ENCODE measurements around the gene CCSAP.

CCSAP gene

GRCh38 chr1:229282295-229282823 lies 60.5 kb downstream of the CCSAP start:
- Histone ChIP-seq H3K36me3 (replicated peaks; ENCODE audit: low read depth, low read length) (peaks cover 1% of the 10 kb centered on the region), H3K4me1 (ENCODE audit: low read length) (peaks cover 34% of the 10 kb centered on the region), H3K27ac (ENCODE audit: low read length) (no peak overlapping the region), H3K9ac (ENCODE audit: low read length) (no peak overlapping the region), H3K79me2 (ENCODE audit: low read length) (peaks cover 87% of the 10 kb centered on the region), H2AFZ (ENCODE audit: low read depth, low read length) (no peak overlapping the region), H3K4me2 (ENCODE audit: low read length) (no peak overlapping the region), H3K27me3 (ENCODE audit: low read depth, low read length) (no peaks in the 10 kb centered on the region), H4K20me1 (ENCODE audit: insufficient read depth, low read length) (peaks cover 87% of the 10 kb centered on the region), H3K4me3 (ENCODE audit: low read length) (no peak overlapping the region), H3K9me3 (ENCODE audit: insufficient read depth, low read length) (no peaks in the 10 kb centered on the region)
- TF ChIP-seq, protein P1, sequence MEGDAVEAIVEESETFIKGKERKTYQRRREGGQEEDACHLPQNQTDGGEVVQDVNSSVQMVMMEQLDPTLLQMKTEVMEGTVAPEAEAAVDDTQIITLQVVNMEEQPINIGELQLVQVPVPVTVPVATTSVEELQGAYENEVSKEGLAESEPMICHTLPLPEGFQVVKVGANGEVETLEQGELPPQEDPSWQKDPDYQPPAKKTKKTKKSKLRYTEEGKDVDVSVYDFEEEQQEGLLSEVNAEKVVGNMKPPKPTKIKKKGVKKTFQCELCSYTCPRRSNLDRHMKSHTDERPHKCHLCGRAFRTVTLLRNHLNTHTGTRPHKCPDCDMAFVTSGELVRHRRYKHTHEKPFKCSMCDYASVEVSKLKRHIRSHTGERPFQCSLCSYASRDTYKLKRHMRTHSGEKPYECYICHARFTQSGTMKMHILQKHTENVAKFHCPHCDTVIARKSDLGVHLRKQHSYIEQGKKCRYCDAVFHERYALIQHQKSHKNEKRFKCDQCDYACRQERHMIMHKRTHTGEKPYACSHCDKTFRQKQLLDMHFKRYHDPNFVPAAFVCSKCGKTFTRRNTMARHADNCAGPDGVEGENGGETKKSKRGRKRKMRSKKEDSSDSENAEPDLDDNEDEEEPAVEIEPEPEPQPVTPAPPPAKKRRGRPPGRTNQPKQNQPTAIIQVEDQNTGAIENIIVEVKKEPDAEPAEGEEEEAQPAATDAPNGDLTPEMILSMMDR (IDR thresholded peaks at IDR 0.05; ENCODE audit: low read depth, low read length), result no peak
- TF ChIP-seq EZH2phosphoT487 (IDR thresholded peaks at IDR 0.05; ENCODE audit: low read depth), result no peak

DNA sequence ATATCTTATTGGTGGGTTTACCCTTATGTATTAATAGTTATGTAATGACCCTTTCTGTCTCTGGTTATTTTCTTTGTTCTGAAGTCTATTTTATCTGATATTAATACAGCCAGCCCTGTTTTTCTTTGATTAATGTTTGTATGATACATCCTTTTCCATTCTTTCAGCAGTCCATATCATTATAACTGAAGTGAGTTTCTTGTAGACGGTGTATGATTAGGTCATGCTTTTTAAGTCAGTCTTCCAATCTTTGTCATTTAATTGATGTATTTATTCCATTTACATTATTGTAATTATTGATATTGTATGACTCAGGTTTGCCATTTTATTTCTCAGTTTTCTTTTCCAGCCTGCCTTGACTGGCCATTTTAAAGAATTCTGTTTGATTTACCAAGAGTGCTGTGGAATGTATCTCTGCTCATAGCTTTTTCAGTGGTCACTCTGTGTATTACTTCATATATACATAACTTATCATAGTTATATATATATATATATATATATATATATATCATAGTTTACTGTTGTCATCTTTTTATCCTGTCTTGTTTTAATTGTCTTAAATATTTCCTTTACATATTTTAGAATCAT lies 61.4 kb downstream of the CCSAP start:
- TF ChIP-seq, protein P1 (IDR thresholded peaks at IDR 0.05; ENCODE audit: low read depth, low read length), result no peak
- no peak for TF ChIP-seq EZH2phosphoT487 (IDR thresholded peaks at IDR 0.05; ENCODE audit: low read depth)
- H3K27ac ChIP-seq (ENCODE audit: low read length), result no peak overlapping the region
- H3K36me3 ChIP-seq (replicated peaks; ENCODE audit: low read depth, low read length), result peaks cover 3% of the 10 kb centered on the region
- no peak overlapping the region for H3K9ac ChIP-seq (ENCODE audit: low read length)
- H3K4me1 ChIP-seq (ENCODE audit: low read length), result peaks cover 31% of the 10 kb centered on the region
- H2AFZ ChIP-seq (ENCODE audit: low read depth, low read length), result no peak overlapping the region
- H3K9me3 ChIP-seq (ENCODE audit: insufficient read depth, low read length), result no peaks in the 10 kb centered on the region
- peaks cover 85% of the 10 kb centered on the region for H4K20me1 ChIP-seq (ENCODE audit: insufficient read depth, low read length)
- peaks cover 86% of the 10 kb centered on the region for H3K79me2 ChIP-seq (ENCODE audit: low read length)
- no peak overlapping the region for H3K4me3 ChIP-seq (ENCODE audit: low read length)
- no peaks in the 10 kb centered on the region for H3K27me3 ChIP-seq (ENCODE audit: low read depth, low read length)
- no peak overlapping the region for H3K4me2 ChIP-seq (ENCODE audit: low read length)

- Histone ChIP-seq H3K4me1 (ENCODE audit: low read length) (peaks cover 25% of the 10 kb centered on the region), H2AFZ (ENCODE audit: low read depth, low read length) (no peak overlapping the region), H3K4me3 (ENCODE audit: low read length) (no peak overlapping the region), H3K4me2 (ENCODE audit: low read length) (no peak overlapping the region), H3K9me3 (ENCODE audit: insufficient read depth, low read length) (no peaks in the 10 kb centered on the region), H3K27ac (ENCODE audit: low read length) (no peak overlapping the region), H3K79me2 (ENCODE audit: low read length) (peaks cover 89% of the 10 kb centered on the region), H3K9ac (ENCODE audit: low read length) (no peak overlapping the region), H3K36me3 (replicated peaks; ENCODE audit: low read depth, low read length) (peaks cover 3% of the 10 kb centered on the region), H4K20me1 (ENCODE audit: insufficient read depth, low read length) (peaks cover 85% of the 10 kb centered on the region), H3K27me3 (ENCODE audit: low read depth, low read length) (no peaks in the 10 kb centered on the region)
- TF ChIP-seq EZH2phosphoT487 (IDR thresholded peaks at IDR 0.05; ENCODE audit: low read depth), result no peak
- TF ChIP-seq, protein P1 (IDR thresholded peaks at IDR 0.05; ENCODE audit: low read depth, low read length), result no peak
These were observed 61.9 kb downstream of the CCSAP start for GRCh38 chr1:229280921-229281320.

DNA sequence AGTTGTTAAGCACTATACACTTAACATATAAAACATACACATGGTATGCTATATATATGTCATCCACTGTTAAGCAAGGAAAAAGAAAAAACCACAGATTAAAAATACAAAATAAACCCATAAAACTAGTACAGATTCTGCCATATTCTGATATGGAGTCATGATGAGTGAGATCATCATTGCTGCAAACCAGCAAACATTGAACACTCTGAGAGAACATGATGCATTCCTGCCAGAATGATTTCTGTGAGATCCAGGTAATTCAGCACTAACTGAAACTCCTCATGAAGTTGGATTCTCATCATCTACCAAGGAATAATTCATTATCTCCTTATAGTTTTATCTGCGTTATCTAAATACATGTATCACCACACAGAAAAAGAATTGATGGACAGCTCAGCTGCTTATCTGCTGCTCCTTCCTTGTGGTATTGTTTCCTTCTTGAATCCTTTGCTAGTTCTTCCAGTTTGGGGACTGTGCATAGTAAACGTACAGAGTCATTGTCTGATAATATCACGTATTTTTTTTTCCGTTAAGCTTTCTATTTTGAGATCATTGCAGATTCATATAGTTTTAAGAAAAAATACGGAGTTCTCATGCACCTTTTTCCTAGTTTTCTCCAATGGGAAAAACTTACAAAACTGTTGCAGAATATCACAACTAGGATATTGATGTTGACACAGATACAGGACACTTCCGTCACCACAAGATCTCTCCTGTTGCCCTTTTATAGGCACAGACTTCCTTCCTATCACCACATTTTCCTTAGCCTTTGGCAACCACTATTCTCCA lies 62.6 kb downstream of the CCSAP start:
- Histone ChIP-seq H3K79me2 (ENCODE audit: low read length) (peaks cover 92% of the 10 kb centered on the region), H3K36me3 (replicated peaks; ENCODE audit: low read depth, low read length) (peaks cover 3% of the 10 kb centered on the region)

More for the DNA sequence above, 62.6 kb downstream of the CCSAP start:
- H3K27me3 ChIP-seq (ENCODE audit: low read depth, low read length), result no peaks in the 10 kb centered on the region
- H3K9ac ChIP-seq (ENCODE audit: low read length), result no peak overlapping the region
- TF ChIP-seq EZH2phosphoT487 (IDR thresholded peaks at IDR 0.05; ENCODE audit: low read depth), result no peak
- TF ChIP-seq, protein P1 (IDR thresholded peaks at IDR 0.05; ENCODE audit: low read depth, low read length), result no peak
- no peak overlapping the region for H3K4me2 ChIP-seq (ENCODE audit: low read length)
- peaks cover 84% of the 10 kb centered on the region for H4K20me1 ChIP-seq (ENCODE audit: insufficient read depth, low read length)
- H3K9me3 ChIP-seq (ENCODE audit: insufficient read depth, low read length), result no peaks in the 10 kb centered on the region
- peaks cover 19% of the 10 kb centered on the region for H3K4me1 ChIP-seq (ENCODE audit: low read length)
- no peak overlapping the region for H2AFZ ChIP-seq (ENCODE audit: low read depth, low read length)
- H3K4me3 ChIP-seq (ENCODE audit: low read length), result no peak overlapping the region
- no peak overlapping the region for H3K27ac ChIP-seq (ENCODE audit: low read length)

Data from OCI-LY3 (cell line).